Natural killer cell treated with Interleukin-12 subunit alpha and Interleukin-12 subunit beta and Interleukin-15 and Interleukin-18, amount 100 ng/mL, for 72 hours (primary cell): ENCODE results near the gene TMOD3. TPM values are rescaled to one million over a fixed set of nuclear protein-coding genes. Genes with fewer than 3 reads are reported as not detected.
A peak's percentile ranks its signal among the peaks of the same experiment; 100 is the strongest.
"Not testable (repeated sequence)": the region's sequence is repeated elsewhere in the genome, so short reads cannot be mapped to it uniquely, and the experiment has no call there.

Experiments used
- ATAC-seq, 2 donors: fragments of 150-1000 bp; cut with Tn5 transposase in 1 of 2; sonication (Bioruptor Pico), chemical (Tn5 transposase) in 1 of 2; 2 replicates each; pipeline ENCODE4 v1.10.0; 2021
- DNase-seq: peaks from one replicate; pipeline ENCODE4 v3.0.0; 2022; ENCODE audit warnings: low spot score
- H3K27ac Mint-ChIP-seq, 2 donors: 1 replicate in 1 of 2; 2 replicates in 1 of 2; pipeline ENCODE4 v1.8.0; 2022; ENCODE audit warnings: mixed read lengths in 2 of 2, mild to moderate bottlenecking in 1 of 2, moderate library complexity in 1 of 2
- H3K27me3 Mint-ChIP-seq, 2 donors: 1 replicate in 1 of 2; 2 replicates in 1 of 2; pipeline ENCODE4 v1.8.0; 2022; ENCODE audit warnings: mixed read lengths in 2 of 2
- H3K36me3 Mint-ChIP-seq: one replicate; pipeline ENCODE4 v1.8.0; 2022; ENCODE audit warnings: mixed read lengths
- H3K4me1 Mint-ChIP-seq, 2 donors: 1 replicate in 1 of 2; 2 replicates in 1 of 2; pipeline ENCODE4 v1.8.0; 2022; ENCODE audit warnings: low read depth in 2 of 2, mixed read lengths in 2 of 2, mild to moderate bottlenecking in 1 of 2
- H3K4me3 Mint-ChIP-seq: one replicate; pipeline ENCODE4 v1.8.0; 2022; ENCODE audit warnings: mixed read lengths
- H3K9me3 Mint-ChIP-seq: 2 replicates; pipeline ENCODE4 v1.8.0; 2022; ENCODE audit warnings: mixed read lengths
- total RNA-seq, 2 donors: library from RNA; stranded (reverse); gene quantifications; one replicate each; pipeline ENCODE4 v1.2.3, GENCODE V29; 2022

Gene TMOD3
- 10 to 100 TPM; 55.4 to 63.5 TPM for total RNA-seq

DNA sequence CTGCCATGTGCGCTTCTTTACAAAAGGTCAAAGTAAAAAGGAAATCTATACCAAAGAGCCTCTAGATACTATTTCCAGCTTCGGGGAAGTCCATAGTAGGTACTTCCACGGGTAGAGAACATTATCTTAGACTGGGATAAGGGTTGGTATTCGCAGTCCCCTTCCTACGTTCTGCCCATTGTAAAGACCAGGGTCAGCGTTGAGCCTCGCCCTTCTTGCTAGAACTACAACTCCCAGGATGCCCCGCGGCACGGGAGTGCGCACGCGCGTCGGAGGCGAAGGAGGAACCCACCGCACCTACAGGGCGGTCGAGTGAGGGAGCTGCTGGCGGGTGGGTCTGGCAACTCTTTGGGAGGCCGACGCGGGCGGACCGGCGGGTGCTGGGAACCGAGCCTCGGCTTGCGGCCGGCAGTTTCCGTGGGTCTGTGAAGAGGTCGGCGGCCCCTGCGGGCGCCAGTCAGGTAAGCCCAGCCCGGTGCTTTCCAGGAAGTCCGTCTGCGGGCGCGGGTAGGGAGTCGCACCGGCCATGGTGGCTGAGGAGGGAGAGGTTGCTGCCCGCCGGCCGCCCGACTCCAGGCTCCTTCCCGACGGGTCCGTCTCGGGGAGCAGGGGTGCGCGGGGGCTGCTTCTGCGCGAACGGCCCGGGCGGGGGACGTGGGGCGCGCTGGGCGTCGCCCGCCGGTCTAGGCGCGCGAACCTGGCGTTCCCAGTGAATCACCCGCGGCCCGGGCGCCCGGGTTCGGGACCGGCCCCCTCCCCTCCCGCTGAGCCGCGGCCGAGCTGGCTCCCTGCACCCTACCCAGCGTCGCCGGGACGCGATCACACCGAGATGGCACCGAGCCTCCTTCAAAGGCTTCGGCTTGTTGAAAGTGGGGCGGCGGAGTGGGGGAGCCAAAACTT, at the start of gene TMOD3:
Gene TMOD3 (plus strand): TSS at position 278 of the 900 bp plus-strand sequence. CDS start 33,232 bp downstream, outside the sequence.
- peak; percentile 92 for DNase-seq
- H3K9me3 Mint-ChIP-seq = no peaks in the 10 kb centered on the region
- peak within 1 kb of the TSS; percentile 82 to 92 for H3K27ac Mint-ChIP-seq
- H3K36me3 Mint-ChIP-seq = no peaks in the 10 kb centered on the region
- H3K4me3 Mint-ChIP-seq = peak within 1 kb of the TSS; percentile 99
- peak; percentile 96 to 97 for ATAC-seq
- H3K27me3 Mint-ChIP-seq = peaks cover 7 to 8% of the 10 kb centered on the region in 2 donors
- peaks cover 35 to 41% of the 10 kb centered on the region in 2 donors for H3K4me1 Mint-ChIP-seq

GRCh38 chr15:51780636-51781035, 48.8 kb upstream of the TMOD3 start:
- Mint-ChIP-seq H3K36me3 (peaks cover 4% of the 10 kb centered on the region), H3K9me3 (no peaks in the 10 kb centered on the region), H3K27me3 (no peaks in the 10 kb centered on the region), H3K4me1 (peaks cover 0 to 3% of the 10 kb centered on the region in 2 donors), H3K4me3 (no peak overlapping the region), H3K27ac (no peak overlapping the region)
- ATAC-seq = no peak
- no peak for DNase-seq

- H3K9me3 Mint-ChIP-seq = no peaks in the 10 kb centered on the region
- no peak overlapping the region for H3K4me3 Mint-ChIP-seq
- no peaks in the 10 kb centered on the region for H3K27me3 Mint-ChIP-seq
- no peaks in the 10 kb centered on the region for H3K4me1 Mint-ChIP-seq
- H3K27ac Mint-ChIP-seq = no peak overlapping the region
- ATAC-seq (no peak), DNase-seq (no peak)
- H3K36me3 Mint-ChIP-seq = peaks cover 4% of the 10 kb centered on the region
These were observed 47.9 kb upstream of the TMOD3 start for GRCh38 chr15:51781506-51781905.

DNA sequence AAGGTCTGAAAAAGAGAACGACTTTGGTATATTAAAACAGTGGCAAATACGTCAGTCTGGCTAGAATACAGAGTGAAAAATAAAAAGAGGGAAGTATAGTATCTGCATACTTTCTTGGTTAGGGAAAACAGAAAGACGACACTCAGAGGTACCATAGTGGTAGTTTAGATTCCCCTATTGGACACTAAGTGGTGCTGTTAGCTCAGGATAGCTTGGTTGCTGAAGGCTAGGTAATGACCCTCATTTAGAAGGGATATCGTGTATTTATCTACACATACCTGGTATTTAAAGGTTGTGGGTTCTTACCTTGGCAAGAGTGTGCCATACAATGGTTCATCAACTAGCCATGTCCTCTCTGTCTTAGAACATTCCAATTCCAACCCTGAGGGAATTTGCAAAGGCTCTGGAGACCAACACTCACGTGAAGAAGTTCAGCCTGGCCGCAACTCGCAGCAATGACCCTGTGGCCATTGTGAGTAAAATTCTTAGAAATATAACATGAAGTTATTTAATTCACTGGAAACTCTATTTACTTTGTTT, 47.0 kb upstream of the TMOD3 start:
- H3K36me3 Mint-ChIP-seq = peaks cover 4% of the 10 kb centered on the region
- no peaks in the 10 kb centered on the region for H3K4me1 Mint-ChIP-seq
- H3K4me3 Mint-ChIP-seq = no peak overlapping the region
- ATAC-seq = no peak
- H3K9me3 Mint-ChIP-seq = no peaks in the 10 kb centered on the region
- no peak for DNase-seq
- no peak overlapping the region for H3K27ac Mint-ChIP-seq
- H3K27me3 Mint-ChIP-seq = no peaks in the 10 kb centered on the region

GRCh38 chr15:51783967-51784366, 45.5 kb upstream of the TMOD3 start:
- no peak overlapping the region for H3K27ac Mint-ChIP-seq
- H3K4me1 Mint-ChIP-seq = no peaks in the 10 kb centered on the region
- peaks cover 0 to 5% of the 10 kb centered on the region in 2 donors for H3K27me3 Mint-ChIP-seq
- no peaks in the 10 kb centered on the region for H3K9me3 Mint-ChIP-seq
- H3K4me3 Mint-ChIP-seq = no peak overlapping the region
- no peak for ATAC-seq
- peaks cover 4% of the 10 kb centered on the region for H3K36me3 Mint-ChIP-seq
- no peak for DNase-seq

- not testable (repeated sequence) for H3K4me3 Mint-ChIP-seq, H3K36me3 Mint-ChIP-seq, H3K27ac Mint-ChIP-seq, DNase-seq, ATAC-seq, H3K4me1 Mint-ChIP-seq, H3K9me3 Mint-ChIP-seq
- peaks cover 0 to 13% of the 10 kb centered on the region in 2 donors for H3K27me3 Mint-ChIP-seq
These were observed 42.3 kb upstream of the TMOD3 start for GRCh38 chr15:51787130-51787529.

- H3K4me1 Mint-ChIP-seq, DNase-seq, H3K9me3 Mint-ChIP-seq, H3K27ac Mint-ChIP-seq, H3K4me3 Mint-ChIP-seq, ATAC-seq, H3K36me3 Mint-ChIP-seq: not testable (repeated sequence)
- H3K27me3 Mint-ChIP-seq = peaks cover 0 to 16% of the 10 kb centered on the region in 2 donors
These were observed 37.0 kb upstream of the TMOD3 start for GRCh38 chr15:51792474-51792873.

DNA sequence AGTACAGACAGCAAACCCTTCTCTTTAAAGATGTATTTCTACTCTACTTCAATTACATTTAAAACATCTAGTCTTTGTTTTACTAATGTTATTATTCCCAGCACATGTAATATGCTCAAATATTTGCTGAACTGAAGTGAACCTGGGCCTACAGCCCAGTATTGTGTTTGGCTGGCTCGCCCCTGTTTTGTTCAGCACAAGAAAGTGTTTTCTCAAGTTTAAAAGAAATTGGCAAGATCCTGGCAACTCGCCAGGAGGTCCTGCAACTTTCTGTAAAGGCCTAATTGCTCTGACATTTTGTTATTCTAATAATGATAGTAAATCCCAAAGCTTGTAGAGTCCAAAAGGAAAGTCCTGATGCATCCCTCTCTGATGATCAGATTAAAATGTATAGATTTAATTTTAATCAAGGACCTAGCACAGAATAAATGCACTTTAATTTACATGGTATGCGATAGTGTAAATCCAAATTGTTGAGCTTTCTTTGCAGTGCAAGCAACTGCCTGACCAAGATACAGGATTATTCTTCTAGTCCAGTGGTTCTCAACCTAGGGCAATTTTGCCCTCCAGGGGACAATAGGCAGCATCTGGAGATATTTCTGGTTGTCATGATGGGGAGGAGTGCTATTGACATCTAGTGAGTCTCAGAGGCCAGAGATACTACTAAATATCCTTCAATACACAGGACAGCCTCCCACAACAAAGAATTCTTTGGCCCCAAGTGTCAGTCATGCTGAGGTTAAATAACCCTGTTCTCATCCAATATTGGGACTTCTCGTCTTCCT, 35.7 kb upstream of the TMOD3 start:
- Mint-ChIP-seq H3K36me3 (no peaks in the 10 kb centered on the region), H3K27me3 (peaks cover 0 to 11% of the 10 kb centered on the region in 2 donors), H3K27ac (no peak overlapping the region), H3K4me3 (no peak overlapping the region), H3K9me3 (no peaks in the 10 kb centered on the region), H3K4me1 (no peaks in the 10 kb centered on the region)
- DNase-seq = no peak
- no peak for ATAC-seq

GRCh38 chr15:51796847-51797401, 32.5 kb upstream of the TMOD3 start:
- Mint-ChIP-seq H3K36me3 (no peaks in the 10 kb centered on the region), H3K27me3 (peaks cover 0 to 3% of the 10 kb centered on the region in 2 donors), H3K9me3 (no peaks in the 10 kb centered on the region), H3K27ac (no peak overlapping the region), H3K4me3 (no peak overlapping the region), H3K4me1 (no peaks in the 10 kb centered on the region)
- DNase-seq (no peak), ATAC-seq (no peak)

GRCh38 chr15:51798281-51798680, 31.2 kb upstream of the TMOD3 start:
- peaks cover 0 to 3% of the 10 kb centered on the region in 2 donors for H3K27me3 Mint-ChIP-seq
- no peak overlapping the region for H3K27ac Mint-ChIP-seq
- DNase-seq (no peak), ATAC-seq (no peak)
- H3K9me3 Mint-ChIP-seq = no peaks in the 10 kb centered on the region
- H3K4me3 Mint-ChIP-seq = no peak overlapping the region
- H3K36me3 Mint-ChIP-seq = no peaks in the 10 kb centered on the region
- H3K4me1 Mint-ChIP-seq = no peaks in the 10 kb centered on the region

- ATAC-seq = no peak
- no peaks in the 10 kb centered on the region for H3K36me3 Mint-ChIP-seq
These were observed 29.9 kb upstream of the TMOD3 start for GRCh38 chr15:51799282-51800252.

DNA sequence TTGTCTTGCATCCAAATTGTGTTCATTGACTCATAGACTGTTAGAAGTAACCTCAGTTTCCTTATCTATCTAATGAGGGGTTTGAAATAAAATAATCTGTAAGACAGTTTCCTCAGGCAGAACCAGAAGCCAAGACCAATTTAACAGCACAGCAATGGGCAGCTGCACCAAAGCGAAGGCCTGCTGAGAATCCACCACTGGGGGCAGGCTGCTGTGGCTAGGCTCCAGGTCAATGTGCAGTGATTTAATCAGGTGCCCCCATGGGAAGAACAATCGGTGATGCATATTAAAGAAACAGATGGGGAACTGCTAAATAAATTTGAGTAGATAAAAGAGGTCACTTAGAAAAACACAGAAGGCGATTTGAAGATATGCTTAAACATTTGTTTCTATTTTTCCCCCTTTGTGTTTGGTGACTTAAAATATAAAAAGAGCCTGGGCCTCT, 28.0 kb upstream of the TMOD3 start:
- H3K4me1 Mint-ChIP-seq = no peaks in the 10 kb centered on the region
- H3K27ac Mint-ChIP-seq = no peak overlapping the region

More at GRCh38 chr15:51799282-51800252, 29.9 kb upstream of the TMOD3 start:
- H3K27ac Mint-ChIP-seq = no peak overlapping the region
- H3K4me1 Mint-ChIP-seq = no peaks in the 10 kb centered on the region
- H3K9me3 Mint-ChIP-seq = no peaks in the 10 kb centered on the region
- H3K4me3 Mint-ChIP-seq = no peak overlapping the region
- H3K27me3 Mint-ChIP-seq = peaks cover 0 to 3% of the 10 kb centered on the region in 2 donors
- no peak for DNase-seq

More for the DNA sequence above, 28.0 kb upstream of the TMOD3 start:
- no peaks in the 10 kb centered on the region for H3K36me3 Mint-ChIP-seq
- no peak overlapping the region for H3K4me3 Mint-ChIP-seq
- ATAC-seq = no peak
- H3K9me3 Mint-ChIP-seq = no peaks in the 10 kb centered on the region
- H3K27me3 Mint-ChIP-seq = no peaks in the 10 kb centered on the region
- no peak for DNase-seq
